Hepatocyte (in vitro differentiated cells): Measurements from ENCODE around the gene ZKSCAN2. TPM values are rescaled to one million over a fixed set of nuclear protein-coding genes. Genes with fewer than 3 reads are reported as not detected.

ENCODE experiments used
- polyA plus RNA-seq: library from polyadenylated mRNA; unstranded; fragments of >200 nt; fragmentation: Nextera tagmentation; extraction: Ambion mirVana; gene quantifications from 2 replicates; pipeline ENCODE4 v1.2.1, GENCODE V29; 2016
- total RNA-seq: library from RNA; depleted of rRNA; stranded (reverse); fragments of >200 nt; gene quantifications from 2 replicates; pipeline ENCODE4 v1.2.3, GENCODE V29; 2014

ZKSCAN2 gene
- total and polyA plus RNA-seq, 2 experiments from 2014 or later = 2.5 to 8.0 TPM

Other genes starting within 250 kb of the ZKSCAN2 start
- gene ARHGAP17, start 242.5 kb downstream of the ZKSCAN2 start, total RNA-seq = 41.0 and 50.1 TPM in 2 replicates
- gene ARHGAP17, start 242.5 kb downstream of the ZKSCAN2 start, polyA plus RNA-seq = 55.8 and 56.1 TPM in 2 replicates
- 30.2 and 33.0 TPM in 2 replicates for gene LCMT1, start 146.1 kb downstream of the ZKSCAN2 start, total RNA-seq
- gene LCMT1, start 146.1 kb downstream of the ZKSCAN2 start, polyA plus RNA-seq = 34.6 and 47.7 TPM in 2 replicates
- 0.53 and 2.6 TPM in 2 replicates for gene AQP8, start 40.9 kb downstream of the ZKSCAN2 start, total RNA-seq
- gene AQP8, start 40.9 kb downstream of the ZKSCAN2 start, polyA plus RNA-seq = 1.2 TPM in 1 of 2 replicates, not detected in the other